HCT116 (cell line): ENCODE measurements around the gene ITK. TPM values are rescaled to one million over a fixed set of nuclear protein-coding genes. Genes with fewer than 3 reads are reported as not detected.

Experiments
- ATAC-seq: fragments of 200-7000 bp; cut with Tn5 transposase; 2 replicates; pipeline ENCODE4 v1.9.1; 2020; ENCODE audit warnings: mild to moderate bottlenecking, moderate library complexity
- BruUV-seq: library from RNA; stranded (reverse); fragments of 400-500 nt; replicated peaks from 2 replicates; lab custom pipeline; 2021; lab: Mats Ljungman, UMichigan
- CTCF ChIA-PET: fragments of 300-600 bp; sonication (Branson Sonifier 250); formaldehyde crosslinking; loops from one replicate; lab custom pipeline; 2021; ENCODE audit warnings: antibody characterized with exemption; lab: Charles Lee
- POLR2A ChIA-PET: fragments of 300-600, 350-600 bp; sonication (Branson Sonifier 250); formaldehyde crosslinking; loops from one replicate; lab custom pipeline; 2021; ENCODE audit warnings: antibody characterized with exemption; lab: Charles Lee
- RAD21 ChIA-PET, 2 experiments: fragments of 300-600 bp; sonication (Branson Sonifier 250); formaldehyde crosslinking; loops; one replicate each; lab custom pipeline; 2023; ENCODE audit warnings: low total read pairs in 2 of 2; ENCODE audit not compliant: uncharacterized antibody in 2 of 2, unreplicated experiment in 2 of 2, low non-redundant PET in 1 of 2; lab: Charles Lee
- DNase-seq: peaks from one replicate; pipeline ENCODE4 v3.0.0-alpha.2; 2010; ENCODE audit warnings: low read depth, low spot score
- H2AFZ ChIP-seq: fragments of 200-600 bp; shearing (Covaris generic), sonication (generic); 2 replicates; pipeline ENCODE4 v1.6.1; 2017; ENCODE audit warnings: low read depth, mixed run types, mixed read lengths, antibody characterized with exemption, low read length; ENCODE audit not compliant: poor library complexity, severe bottlenecking
- H3K27ac ChIP-seq: 2 replicates; pipeline ENCODE4 v1.5.1; 2012; ENCODE audit warnings: low read depth, low read length
- H3K27me3 ChIP-seq: fragments of 200-600 bp; sonication (generic); 2 replicates; pipeline ENCODE4 v1.6.1; 2016; ENCODE audit warnings: mixed run types, low read length, mixed read lengths; ENCODE audit not compliant: insufficient read depth
- H3K36me3 ChIP-seq, 2 experiments: fragments of 200-500 bp in 1 of 2; fragments of 200-600 bp in 1 of 2; sonication (Bioruptor generic) in 1 of 2; sonication (generic) in 1 of 2; 2 replicates each; pipeline versions ENCODE4 v1.5.1 to v1.6.1; 2014 to 2016; ENCODE audit warnings: low read length in 2 of 2, inconsistent platforms in 1 of 2, mixed read lengths in 1 of 2, mixed run types in 1 of 2; ENCODE audit not compliant: insufficient read depth in 2 of 2, control insufficient read depth in 1 of 2
- H3K4me1 ChIP-seq, 2 experiments: fragments of 200-600 bp in 1 of 2; sonication (generic) in 1 of 2; 2 replicates each; pipeline versions ENCODE4 v1.5.1 to v1.6.1; 2012 to 2017; ENCODE audit warnings: low read length in 2 of 2, inconsistent platforms in 1 of 2, mild to moderate bottlenecking in 1 of 2, mixed read lengths in 1 of 2, mixed run types in 1 of 2, moderate library complexity in 1 of 2; ENCODE audit not compliant: insufficient read depth in 2 of 2, control insufficient read depth in 1 of 2
- H3K4me2 ChIP-seq: fragments of 200-600 bp; sonication (generic); 2 replicates; pipeline ENCODE4 v1.6.1; 2017; ENCODE audit warnings: mixed run types, low read length, mixed read lengths
- H3K4me3 ChIP-seq, 2 experiments: fragments of 200-600 bp in 1 of 2; sonication (generic) in 1 of 2; replicated peaks in 1 of 2; 2 replicates each; pipeline ENCODE4 v1.5.1; 2011 to 2016; ENCODE audit warnings: low read length in 2 of 2, control low read depth in 1 of 2, low read depth in 1 of 2, mild to moderate bottlenecking in 1 of 2, mixed read lengths in 1 of 2, mixed run types in 1 of 2
- H3K79me2 ChIP-seq: fragments of 200-600 bp; sonication (generic); 2 replicates; pipeline ENCODE4 v1.6.1; 2017; ENCODE audit warnings: mild to moderate bottlenecking, mixed run types, low read length, moderate library complexity, mixed read lengths; ENCODE audit not compliant: insufficient read depth
- H3K9ac ChIP-seq: fragments of 200-600 bp; sonication (generic); 2 replicates; pipeline ENCODE4 v1.6.1; 2016; ENCODE audit warnings: low read length, mixed read lengths
- H3K9me2 ChIP-seq: fragments of 200-600 bp; sonication (generic), shearing (Covaris generic); 2 replicates; pipeline ENCODE4 v1.6.1; 2017; ENCODE audit warnings: mixed run types, mild to moderate bottlenecking, moderate library complexity; ENCODE audit not compliant: insufficient read depth
- H3K9me3 ChIP-seq, 2 experiments: fragments of 200-500 bp in 1 of 2; fragments of 200-600 bp in 1 of 2; sonication (Bioruptor generic) in 1 of 2; sonication (generic) in 1 of 2; 2 replicates each; pipeline ENCODE4 v1.6.1; 2014 to 2017; ENCODE audit warnings: low read length in 2 of 2, mixed read lengths in 2 of 2, inconsistent platforms in 1 of 2, low read depth in 1 of 2, mild to moderate bottlenecking in 1 of 2, mixed run types in 1 of 2, moderate library complexity in 1 of 2; ENCODE audit not compliant: control insufficient read depth in 1 of 2, insufficient read depth in 1 of 2
- H4K20me1 ChIP-seq: fragments of 200-600 bp; sonication (generic), shearing (Covaris generic); 2 replicates; pipeline ENCODE4 v1.6.1; 2017; ENCODE audit warnings: mixed run types, mild to moderate bottlenecking, moderate library complexity; ENCODE audit not compliant: insufficient read depth
- CBX3 ChIP-seq: IDR thresholded peaks from 2 replicates; pipeline ENCODE4 v1.6.1; 2012; ENCODE audit warnings: low read depth
- CEBPB ChIP-seq: IDR thresholded peaks from 2 replicates; pipeline ENCODE4 v1.6.1; 2012; ENCODE audit warnings: low read depth
- ELF1 ChIP-seq: IDR thresholded peaks from 2 replicates; pipeline ENCODE4 v1.6.1; 2012; ENCODE audit warnings: low read depth, borderline replicate concordance
- EZH2 ChIP-seq: fragments of 200-600 bp; sonication (generic); IDR thresholded peaks from 2 replicates; pipeline ENCODE4 v1.6.1; 2017; ENCODE audit warnings: antibody characterized with exemption, mixed run types
- JUND ChIP-seq: IDR thresholded peaks from 2 replicates; pipeline ENCODE4 v1.6.1; 2012
- MAX ChIP-seq: IDR thresholded peaks from 2 replicates; pipeline ENCODE4 v1.6.1; 2012
- POLR2A ChIP-seq: IDR thresholded peaks from 2 replicates; pipeline ENCODE4 v1.7.0; 2011; ENCODE audit warnings: borderline replicate concordance; ENCODE audit not compliant: insufficient read depth, insufficient read length; ENCODE audit errors: extremely low read depth
- POLR2AphosphoS5 ChIP-seq: IDR thresholded peaks from 2 replicates; pipeline ENCODE4 v1.6.1; 2011; ENCODE audit warnings: mild to moderate bottlenecking, low read depth, low read length, moderate library complexity
- RAD21 ChIP-seq: IDR thresholded peaks from 2 replicates; pipeline ENCODE4 v1.6.1; 2012; ENCODE audit warnings: low read depth, mild to moderate bottlenecking
- REST ChIP-seq: IDR thresholded peaks from 2 replicates; pipeline ENCODE4 v1.6.1; 2012; ENCODE audit warnings: low read depth
- SIN3A ChIP-seq: IDR thresholded peaks from 2 replicates; pipeline ENCODE4 v1.6.1; 2012; ENCODE audit warnings: low read depth
- SP1 ChIP-seq: IDR thresholded peaks from 2 replicates; pipeline ENCODE4 v1.6.1; 2012; ENCODE audit warnings: low read depth
- SRF ChIP-seq: IDR thresholded peaks from 2 replicates; pipeline ENCODE4 v1.6.1; 2012; ENCODE audit warnings: low read depth
- TCF7L2 ChIP-seq: IDR thresholded peaks from 2 replicates; pipeline ENCODE4 v1.7.0; 2011; ENCODE audit warnings: borderline replicate concordance, inconsistent platforms; ENCODE audit not compliant: insufficient read depth, insufficient read length; ENCODE audit errors: extremely low read depth
- YY1 ChIP-seq: IDR thresholded peaks from 2 replicates; pipeline ENCODE4 v1.6.1; 2011; ENCODE audit warnings: low read length, low read depth, moderate library complexity, mild to moderate bottlenecking; ENCODE audit not compliant: insufficient replicate concordance; ENCODE audit errors: extremely low read depth
- ZBTB33 ChIP-seq: IDR thresholded peaks from 2 replicates; pipeline ENCODE4 v1.6.1; 2011; ENCODE audit warnings: mild to moderate bottlenecking, low read length, moderate library complexity; ENCODE audit not compliant: insufficient replicate concordance; ENCODE audit errors: extremely low read depth
- ZFX ChIP-seq: fragments of 450-650 bp; IDR thresholded peaks from 2 replicates; pipeline ENCODE4 v1.6.1; 2017
- ZNF274 ChIP-seq: fragments of 200-500 bp; sonication (Bioruptor generic); IDR thresholded peaks from 2 replicates; pipeline ENCODE4 v1.6.1; 2014; ENCODE audit warnings: mild to moderate bottlenecking, low read depth, low read length, inconsistent platforms
- intact Hi-C: fragments of 100-400 bp; cut with micrococcal nuclease; formaldehyde crosslinking; loops from 2 replicates; pipeline ENCODE4 v1.10.0; 2022
- total RNA-seq: library from RNA; stranded (reverse); gene quantifications from one replicate; pipeline ENCODE4 v1.2.1, GENCODE V29; 2021; ENCODE audit not compliant: unreplicated experiment

ITK gene
- total RNA-seq, 1 experiment from 2014 or later, result 0.37 TPM

- TF ChIP-seq MAX (no peak), POLR2A (no peak), ZNF274 (no peak), ZFX (no peak), CBX3 (no peak), YY1 (no peak), TCF7L2 (no peak)
Measured at GRCh38 chr5:157232706-157233105, 52.1 kb downstream of the ITK start (continued).

GRCh38 chr5:157233515-157233914 lies 52.9 kb downstream of the ITK start:
- DNase-seq (no peak), ATAC-seq (no peak)
- Histone ChIP-seq H3K79me2 (no peaks in the 10 kb centered on the region), H3K27me3 (no peaks in the 10 kb centered on the region), H3K4me3 (no peak overlapping the region), H3K9me2 (no peaks in the 10 kb centered on the region), H3K4me2 (no peak overlapping the region), H2AFZ (no peak overlapping the region), H3K27ac (no peak overlapping the region), H3K9me3 (no peaks in the 10 kb centered on the region), H3K36me3 (no peaks in the 10 kb centered on the region), H3K4me1 (no peaks in the 10 kb centered on the region), H4K20me1 (no peaks in the 10 kb centered on the region), H3K9ac (no peak overlapping the region)
- ChIA-PET RAD21 (no interaction called here), CTCF (no interaction called here), POLR2A (no interaction called here)
- BruUV-seq, result no TSS peak
- intact Hi-C loops, result no loop called here
- TF ChIP-seq POLR2A, result no peak
- no peak for TF ChIP-seq ZBTB33
- no peak for TF ChIP-seq SP1
- no peak for TF ChIP-seq CEBPB
- TF ChIP-seq REST, result no peak
- TF ChIP-seq JUND, result no peak
- TF ChIP-seq YY1, result no peak
- no peak for TF ChIP-seq MAX
- no peak for TF ChIP-seq POLR2AphosphoS5
- TF ChIP-seq ELF1, result no peak
- no peak for TF ChIP-seq TCF7L2
- TF ChIP-seq ZNF274, result no peak
- no peak for TF ChIP-seq ZFX
- no peak for TF ChIP-seq RAD21
- no peak for TF ChIP-seq SRF
- no peak for TF ChIP-seq EZH2
- TF ChIP-seq SIN3A, result no peak
- no peak for TF ChIP-seq CBX3
